ENCODE data around the gene GMNN. TPM values are rescaled to one million over a fixed set of nuclear protein-coding genes. Genes with fewer than 3 reads are reported as not detected.
"Not testable (repeated sequence)": the region's sequence is repeated elsewhere in the genome, so short reads cannot be mapped to it uniquely, and the experiment has no call there.

Gene GMNN
- total RNA-seq, 1 donor from 2014 or later = 7.1 TPM

DNA sequence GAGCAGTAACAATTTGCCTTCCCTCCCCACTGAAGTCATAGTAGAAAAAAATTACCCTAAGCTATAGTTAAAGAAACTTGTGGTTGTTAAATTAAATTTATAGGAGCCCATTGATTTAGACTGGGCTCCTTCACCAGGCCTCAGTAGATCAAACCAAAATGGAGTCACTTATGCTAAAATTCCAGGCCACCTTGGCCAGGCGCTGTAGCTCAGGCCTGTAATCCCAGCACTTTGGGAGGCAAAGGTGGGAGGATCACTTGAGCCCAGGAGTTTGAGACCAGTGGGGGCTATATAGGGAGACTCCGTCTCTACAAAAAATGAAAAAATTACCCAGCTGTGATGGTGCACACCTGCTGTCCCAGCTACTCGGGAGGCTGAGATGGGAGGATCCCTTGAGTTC lies 15.0 kb upstream of the GMNN start:
- no peak for DNase-seq
- intact Hi-C loops (cut with DNase I) = no loop called here
- ATAC-seq (ENCODE audit: poor library complexity) = no peak

DNA sequence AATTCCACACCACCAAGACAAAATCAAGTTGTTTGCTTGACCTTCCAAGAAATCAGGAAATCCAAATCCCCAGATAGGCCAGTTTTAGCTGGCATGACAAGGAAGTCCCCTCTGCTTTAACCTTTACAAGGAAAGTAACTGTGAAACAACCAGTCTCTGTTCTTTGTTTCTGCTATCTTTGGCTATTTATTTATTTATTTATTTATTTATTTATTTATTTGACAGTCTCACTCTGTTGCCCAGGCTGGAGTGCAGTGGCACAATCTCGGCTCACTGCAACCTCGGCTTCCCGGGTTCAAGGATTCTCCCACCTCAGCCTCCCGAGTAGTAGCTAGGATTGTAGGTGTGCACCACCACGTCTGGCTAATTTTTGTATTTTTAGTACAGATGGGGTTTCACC lies 14.5 kb upstream of the GMNN start:
- intact Hi-C loops (cut with DNase I) = no loop called here
- DNase-seq (no peak), ATAC-seq (ENCODE audit: poor library complexity) (no peak)

DNA sequence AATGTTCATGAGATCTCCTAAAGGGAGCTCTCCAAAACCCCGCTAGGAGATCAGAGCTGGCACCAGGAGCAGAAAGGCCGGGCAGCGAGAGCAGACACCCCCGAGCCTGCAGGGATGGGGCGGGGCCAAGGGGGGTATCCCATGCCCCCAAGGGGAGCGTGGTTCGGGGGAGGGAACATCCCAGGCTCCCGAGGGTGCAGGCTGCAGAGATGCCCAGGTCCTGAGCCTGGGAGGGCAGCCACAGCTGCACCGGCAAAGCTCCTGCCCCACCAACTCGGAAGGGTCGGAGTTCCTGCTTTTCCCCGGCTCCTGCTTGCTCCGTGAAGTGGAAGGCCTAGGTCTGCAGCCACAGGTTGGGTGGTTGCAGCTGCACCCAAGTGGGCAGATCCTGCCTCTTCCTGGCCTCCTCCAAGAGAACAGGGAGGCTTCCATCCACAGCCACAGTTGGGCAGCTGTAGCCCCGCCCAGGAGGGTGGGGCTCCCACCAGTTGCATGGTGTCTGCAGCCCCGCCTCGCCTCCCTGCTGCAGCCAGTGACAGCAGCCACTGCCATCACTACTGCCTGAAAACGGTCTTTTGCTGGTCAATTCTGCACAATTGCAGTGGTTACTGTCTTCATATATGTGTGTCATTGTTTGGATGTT lies 13.4 kb upstream of the GMNN start:
- intact Hi-C loops (cut with DNase I) = no loop called here
- ATAC-seq (ENCODE audit: poor library complexity) (no peak), DNase-seq (no peak)

DNA sequence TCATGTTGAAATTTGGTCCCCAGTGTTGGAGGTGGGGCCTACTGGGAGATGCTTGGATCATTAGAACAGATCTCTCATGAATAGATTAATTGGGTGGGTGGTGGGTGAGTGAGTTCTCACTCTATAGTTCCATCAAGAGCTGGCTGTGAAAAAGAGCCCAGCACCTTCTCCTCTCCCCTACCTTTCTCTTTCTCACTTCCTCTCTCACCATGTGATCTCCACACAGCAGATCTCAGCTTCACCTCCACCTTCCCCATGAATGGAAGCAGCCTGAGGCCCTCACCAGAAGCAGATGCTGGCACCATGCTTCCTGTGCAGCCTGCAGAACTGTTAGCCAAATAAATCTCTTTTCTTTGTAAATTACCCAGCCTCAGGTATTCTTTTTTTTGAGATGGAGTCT lies 12.9 kb upstream of the GMNN start:
- intact Hi-C loops (cut with DNase I) = no loop called here
- no peak for DNase-seq
- ATAC-seq (ENCODE audit: poor library complexity) = no peak

DNA sequence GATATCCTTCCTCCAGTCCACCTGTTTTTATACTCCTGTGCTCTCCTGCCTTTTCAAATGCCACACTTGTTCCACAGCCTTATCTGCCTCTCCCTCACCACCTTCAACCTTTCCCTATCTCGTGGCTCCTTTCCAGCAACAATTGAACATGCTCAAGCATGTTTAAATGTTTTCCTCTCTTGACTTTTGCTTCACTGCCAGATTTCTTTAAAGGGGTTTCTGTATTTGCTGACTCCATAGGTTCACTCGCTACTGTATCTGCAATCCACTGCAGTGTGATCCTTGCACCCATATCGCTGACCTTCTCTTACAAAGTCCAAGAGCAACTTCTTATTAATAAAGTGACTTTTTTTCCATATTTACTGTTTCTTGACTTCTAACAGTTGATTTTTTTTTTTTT lies 11.2 kb upstream of the GMNN start:
- no peak for DNase-seq
- ATAC-seq (ENCODE audit: poor library complexity) = no peak
- intact Hi-C loops (cut with DNase I) = no loop called here

DNA sequence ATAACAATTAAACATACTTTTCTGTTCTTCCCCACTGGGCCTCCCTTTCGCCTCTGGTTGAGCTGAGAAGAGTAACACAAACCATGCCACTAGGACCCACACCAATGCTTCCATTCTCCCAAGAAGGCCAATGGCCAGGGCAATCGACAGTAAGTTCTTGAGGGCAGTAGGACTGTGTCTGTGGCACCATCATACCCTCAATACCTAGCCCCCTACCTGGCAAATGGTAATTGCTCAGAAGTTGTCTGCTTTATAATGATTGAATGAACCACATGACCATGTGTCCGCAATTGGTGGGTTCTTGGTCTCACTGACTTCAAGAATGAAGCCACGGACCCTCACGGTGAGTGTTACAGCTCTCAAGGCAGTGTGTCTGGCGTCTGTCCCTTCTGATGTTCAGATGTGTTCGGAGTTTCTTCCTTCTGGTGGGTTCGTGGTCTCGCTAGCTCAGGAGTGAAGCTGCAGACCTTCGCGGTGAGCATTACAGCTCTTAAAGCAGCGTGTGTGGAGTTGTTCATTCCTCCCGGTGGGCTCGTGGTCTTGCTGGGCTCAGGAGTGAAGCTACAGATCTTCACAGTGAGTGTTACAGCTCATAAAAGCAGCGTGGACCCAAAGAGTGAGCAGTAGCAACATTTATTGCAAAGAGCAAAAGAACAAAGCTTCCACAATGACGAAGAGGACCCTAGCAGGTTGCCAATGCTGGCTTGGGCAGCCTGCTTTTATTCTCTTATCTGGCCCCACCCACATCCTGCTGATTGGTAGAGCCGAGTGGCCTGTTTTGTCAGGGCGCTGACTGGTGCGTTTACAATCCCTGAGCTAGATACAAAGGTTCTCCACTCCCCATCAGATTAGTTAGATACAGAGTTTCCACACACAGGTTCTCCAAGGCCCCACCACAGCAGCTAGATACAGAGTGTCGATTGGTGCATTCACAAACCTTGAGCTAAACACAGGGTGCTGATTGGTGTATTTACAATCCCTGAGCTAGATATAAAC lies 9.6 kb upstream of the GMNN start:
- not testable (repeated sequence) for ATAC-seq (ENCODE audit: poor library complexity); DNase-seq
- intact Hi-C loops (cut with DNase I) = loop anchor here (5.0 kb wide), 1 partner anchor 183 kb away; no protein-coding TSS in a partner anchor

DNA sequence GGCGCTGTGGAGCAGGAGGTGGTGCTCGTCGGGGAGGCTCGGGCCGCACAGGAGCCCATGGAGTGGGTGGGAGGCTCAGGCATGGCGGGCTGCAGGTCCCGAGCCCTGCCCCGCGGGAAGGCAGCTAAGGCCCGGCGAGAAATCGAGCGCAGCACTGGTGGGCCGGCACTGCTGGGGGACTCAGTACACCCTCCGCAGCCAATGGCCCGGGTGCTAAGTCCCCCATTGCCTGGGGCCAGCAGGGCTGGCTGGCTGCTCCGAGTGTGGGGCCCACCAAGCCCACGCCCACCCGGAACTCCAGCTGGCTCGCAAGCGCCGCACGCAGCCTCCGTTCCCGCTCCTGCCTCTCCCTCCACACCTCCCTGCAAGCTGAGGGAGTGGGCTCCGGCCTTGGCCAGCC lies 8.8 kb upstream of the GMNN start:
- intact Hi-C loops (cut with DNase I) = loop anchor here (5.0 kb wide), 1 partner anchor 184 kb away; no protein-coding TSS in a partner anchor
- ATAC-seq (ENCODE audit: poor library complexity); DNase-seq: not testable (repeated sequence)

DNA sequence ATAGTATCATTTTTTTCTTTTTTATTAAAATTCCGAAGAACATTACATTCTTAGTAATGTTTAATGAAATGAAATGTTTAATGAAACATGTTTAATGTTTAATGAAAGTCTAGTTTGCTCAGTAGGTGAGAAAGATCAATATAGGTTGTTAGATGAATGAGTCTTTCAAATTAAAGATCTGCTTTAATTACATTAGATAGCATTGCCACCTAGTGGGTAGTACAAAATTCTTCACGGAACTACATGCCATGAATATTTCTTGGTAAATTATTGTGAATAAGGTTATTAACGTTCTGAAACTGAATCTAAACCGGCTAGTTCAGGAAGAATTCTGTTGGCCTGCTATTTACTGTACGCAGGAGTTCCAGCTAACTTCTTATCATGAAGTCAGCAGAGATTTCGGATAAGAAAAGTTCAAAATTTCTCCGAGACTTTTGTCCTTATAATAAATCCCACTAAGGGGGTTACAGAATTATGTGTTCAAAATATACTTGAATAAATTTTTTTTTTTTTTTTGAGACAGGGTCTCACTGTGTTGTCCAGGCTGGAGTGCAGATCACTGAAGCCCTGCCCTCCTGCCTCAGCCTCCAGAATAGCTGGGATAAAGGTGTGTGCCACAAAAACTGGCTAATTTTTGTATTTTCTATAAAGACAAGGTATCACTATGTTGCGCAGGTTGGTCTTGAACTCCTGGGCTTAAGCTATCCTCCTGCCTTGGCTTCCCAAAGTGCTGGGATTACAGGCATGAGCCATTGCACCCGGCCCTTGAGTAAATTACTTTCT lies 7.9 kb upstream of the GMNN start:
- DNase-seq (no peak), ATAC-seq (ENCODE audit: poor library complexity) (peak; percentile 72)
- intact Hi-C loops (cut with DNase I) = loop anchor here (5.0 kb wide), 1 partner anchor 185 kb away; no protein-coding TSS in a partner anchor

DNA sequence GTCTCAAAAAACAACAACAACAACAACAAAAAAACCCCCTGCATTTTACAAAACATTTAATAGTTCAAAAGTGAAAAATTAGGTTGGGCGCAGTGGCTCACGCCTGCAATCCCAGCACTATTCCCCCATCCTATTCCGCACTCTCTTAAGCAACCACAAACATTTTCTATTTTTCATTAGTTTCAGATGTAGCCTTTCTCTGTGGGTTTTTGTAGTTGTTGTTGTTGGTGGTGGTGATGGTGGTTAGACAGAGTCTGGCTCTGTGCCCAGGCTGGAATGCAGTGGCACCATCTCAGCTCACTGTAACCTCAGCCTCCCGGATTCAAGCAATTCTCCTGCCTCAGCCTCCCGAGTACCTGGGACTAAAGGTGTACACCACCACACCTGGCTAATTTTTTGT lies 6.4 kb upstream of the GMNN start:
- no peak for ATAC-seq (ENCODE audit: poor library complexity)
- intact Hi-C loops (cut with DNase I) = loop anchor here (5.0 kb wide), 1 partner anchor 186 kb away; no protein-coding TSS in a partner anchor
- no peak for DNase-seq

DNA sequence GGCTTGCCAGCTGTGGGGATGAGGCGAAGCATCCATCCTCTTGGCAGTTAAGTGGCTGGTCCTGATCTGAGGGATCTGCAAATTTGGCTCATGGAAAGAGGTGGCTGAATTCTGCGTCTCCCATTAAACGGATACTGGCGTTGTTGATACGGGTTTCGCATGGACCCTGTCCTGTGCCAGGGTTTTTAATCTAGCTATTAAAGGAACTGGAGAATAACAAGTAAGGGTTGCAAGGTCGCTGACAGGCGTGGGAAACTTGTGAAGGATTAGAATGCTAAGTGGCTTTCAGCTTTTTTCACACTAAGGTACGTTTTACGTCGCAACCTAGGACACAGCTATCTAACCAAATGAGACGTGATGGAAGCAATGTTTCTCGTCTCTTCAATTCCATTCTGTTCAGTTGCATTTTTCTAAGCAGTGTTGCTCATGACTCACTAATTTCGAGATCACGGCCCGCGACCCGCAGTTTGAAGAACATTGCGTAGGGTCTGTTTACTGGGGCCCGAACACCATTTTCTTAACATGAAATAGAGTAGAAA lies 852 bp downstream of the GMNN start:
- ATAC-seq (ENCODE audit: poor library complexity) = peak; percentile 16
- intact Hi-C loops (cut with DNase I) = loop anchor here (10.0 kb wide), 1 partner anchor 51 kb away; no protein-coding TSS in a partner anchor
- DNase-seq = no peak

DNA sequence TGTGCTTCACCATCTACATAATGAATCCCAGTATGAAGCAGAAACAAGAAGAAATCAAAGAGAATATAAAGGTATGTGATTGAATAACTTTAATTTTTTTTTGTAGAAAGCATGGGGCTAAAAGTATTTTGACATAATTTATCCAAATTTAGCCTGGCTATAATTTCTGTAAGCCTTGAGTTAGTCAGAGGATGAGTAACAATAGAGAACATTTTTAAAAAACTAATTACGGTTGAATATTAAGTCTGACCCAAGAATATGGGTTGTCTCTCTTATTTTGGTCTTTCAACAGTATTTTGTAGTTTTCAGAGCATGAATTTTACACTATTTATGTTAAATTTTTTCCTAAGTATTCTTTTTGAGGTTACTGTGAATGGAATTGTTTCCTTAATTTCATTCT lies 2.5 kb downstream of the GMNN start:
- DNase-seq (no peak), ATAC-seq (ENCODE audit: poor library complexity) (no peak)
- intact Hi-C loops (cut with DNase I) = loop anchor here (10.0 kb wide), 1 partner anchor 52 kb away; no protein-coding TSS in a partner anchor

DNA sequence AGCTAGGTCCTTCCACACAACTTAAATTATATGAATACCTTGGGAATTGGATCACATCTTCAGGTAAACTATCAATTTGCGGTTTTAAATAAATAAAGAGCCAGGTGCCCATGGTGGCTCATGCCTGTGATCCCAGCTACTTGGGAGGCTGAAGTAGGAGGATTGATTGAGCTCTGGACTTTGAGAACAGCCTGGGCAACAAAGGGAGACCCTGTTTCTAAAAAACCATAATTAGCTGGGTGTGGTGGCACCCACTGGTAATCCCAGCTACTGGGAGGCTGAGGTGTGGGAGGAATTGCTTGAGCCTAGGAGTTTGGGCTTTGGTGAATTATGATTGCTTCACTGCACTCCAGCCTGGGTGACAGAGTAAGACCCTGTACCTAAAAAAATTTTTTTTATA lies 3.4 kb downstream of the GMNN start:
- ATAC-seq (ENCODE audit: poor library complexity) (no peak), DNase-seq (no peak)
- intact Hi-C loops (cut with DNase I) = loop anchor here (10.0 kb wide), 1 partner anchor 53 kb away; no protein-coding TSS in a partner anchor

DNA sequence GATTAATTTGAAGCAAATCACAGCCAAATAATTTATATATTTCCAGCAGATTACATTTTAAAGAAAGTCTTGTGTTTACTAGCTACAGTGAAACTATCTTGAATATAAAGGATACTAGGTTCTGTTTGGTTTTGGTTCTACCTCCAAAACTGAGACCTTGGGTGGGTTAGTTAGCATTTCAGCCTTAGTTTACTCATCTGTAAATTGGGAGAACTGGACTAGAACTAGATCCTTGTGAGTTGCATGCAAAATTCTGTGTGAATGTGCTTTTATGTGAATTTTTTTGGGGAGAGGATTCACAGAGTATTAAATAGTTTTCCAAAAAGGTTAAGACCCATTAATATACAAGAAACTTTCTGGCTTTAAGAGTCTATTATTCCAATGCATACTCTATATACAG lies 4.1 kb downstream of the GMNN start:
- intact Hi-C loops (cut with DNase I) = loop anchor here (10.0 kb wide), 1 partner anchor 54 kb away; no protein-coding TSS in a partner anchor
- DNase-seq (no peak), ATAC-seq (ENCODE audit: poor library complexity) (no peak)

DNA sequence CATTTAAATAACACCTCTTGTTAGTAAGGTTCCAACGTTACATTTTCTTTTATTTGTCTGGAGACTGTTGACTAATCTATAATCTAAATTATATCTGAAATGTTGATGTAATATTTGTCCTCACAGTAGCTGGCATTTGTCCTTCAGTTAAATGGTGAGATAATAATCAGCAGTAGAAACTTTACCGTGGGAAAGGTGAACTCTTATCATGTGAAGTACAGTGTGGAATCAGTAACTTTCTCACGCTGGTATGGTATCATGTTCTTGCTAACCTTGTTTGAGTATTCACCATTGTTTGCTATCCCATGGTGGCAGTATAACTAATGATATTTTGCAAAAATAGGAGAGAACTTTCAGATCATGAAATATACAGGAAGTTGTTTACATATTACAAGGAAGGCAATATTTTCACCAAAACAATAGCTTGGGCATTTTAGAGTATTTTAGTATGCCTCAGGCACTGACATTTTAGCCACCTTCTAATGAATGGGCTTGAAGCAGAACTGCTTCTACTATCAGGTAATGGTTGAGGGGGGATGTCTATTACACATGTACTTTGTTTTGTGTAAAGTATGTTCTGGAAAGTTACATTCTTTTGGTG lies 4.8 kb downstream of the GMNN start:
- intact Hi-C loops (cut with DNase I) = loop anchor here (10.0 kb wide), 1 partner anchor 55 kb away; no protein-coding TSS in a partner anchor
- no peak for ATAC-seq (ENCODE audit: poor library complexity)
- DNase-seq = no peak

DNA sequence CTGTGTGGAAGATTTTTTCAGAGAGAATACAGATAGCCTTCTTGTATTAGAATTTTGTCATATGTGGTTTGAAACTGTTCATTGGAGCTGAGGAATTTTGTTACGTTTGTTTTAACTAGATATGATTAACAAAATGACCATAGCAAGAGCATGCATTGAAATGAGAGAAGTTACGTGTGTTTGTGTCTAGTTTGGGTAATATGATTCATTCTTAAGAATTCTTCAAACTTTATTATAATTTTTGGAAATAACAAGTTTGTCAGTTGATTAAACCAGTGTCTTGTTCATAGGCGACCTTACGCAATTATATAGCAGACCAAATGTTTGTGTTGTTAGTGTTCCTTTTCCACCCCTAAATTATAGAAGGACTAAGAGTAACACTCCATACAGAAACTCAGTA lies 5.5 kb downstream of the GMNN start:
- no peak for ATAC-seq (ENCODE audit: poor library complexity)
- intact Hi-C loops (cut with DNase I) = no loop called here
- no peak for DNase-seq

DNA sequence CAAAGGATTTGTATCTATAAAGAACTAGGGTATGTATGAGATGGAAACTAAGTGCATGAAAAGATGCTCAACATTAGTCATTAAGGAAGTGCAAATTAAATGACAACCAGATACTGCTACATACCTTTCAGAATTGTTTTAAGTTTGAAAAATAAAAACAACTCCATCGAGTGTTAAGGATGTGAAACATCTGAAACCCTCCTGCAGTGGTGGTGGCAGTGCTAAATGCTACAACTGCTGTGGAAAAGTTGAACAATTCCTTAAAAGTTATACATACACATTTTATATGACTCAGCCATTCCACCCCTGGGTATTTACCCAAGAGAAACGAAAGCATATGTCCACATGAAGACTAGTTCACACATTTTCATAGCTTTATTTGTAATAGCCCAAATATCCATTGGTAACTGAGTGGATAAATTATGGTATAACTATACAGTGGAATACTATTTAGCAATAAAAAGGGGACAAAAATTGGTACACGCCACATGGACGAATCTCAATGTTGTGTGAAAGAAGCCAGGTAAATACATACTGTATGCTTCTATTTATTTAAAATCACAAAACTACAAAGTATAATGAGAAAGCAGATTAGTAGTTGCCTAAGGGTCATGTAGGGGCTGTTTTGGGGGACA lies 13.4 kb downstream of the GMNN start:
- no peak for DNase-seq
- intact Hi-C loops (cut with DNase I) = no loop called here
- ATAC-seq (ENCODE audit: poor library complexity) = no peak

DNA sequence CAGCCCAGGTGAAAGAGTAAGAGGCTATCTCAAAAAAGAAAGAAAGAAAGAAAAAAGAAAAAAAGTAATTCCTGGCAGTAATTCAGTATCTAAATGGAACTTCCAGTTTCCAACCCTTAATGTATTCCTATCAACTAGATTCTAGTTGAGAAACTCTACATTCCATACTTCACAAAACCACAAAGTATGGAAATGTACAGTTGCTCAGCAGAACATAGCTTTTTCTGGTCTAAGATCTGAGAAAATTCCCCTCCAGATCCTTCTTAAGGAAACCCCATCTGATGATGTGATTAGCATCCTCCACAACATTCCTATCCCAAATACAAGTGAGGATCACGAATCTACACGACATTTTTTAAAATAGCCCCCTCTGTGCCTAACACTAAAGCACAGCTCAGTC lies 20.4 kb downstream of the GMNN start:
- DNase-seq (no peak), ATAC-seq (ENCODE audit: poor library complexity) (no peak)
- intact Hi-C loops (cut with DNase I) = no loop called here
